Smooth muscle cell of the brain vasculature (primary cell): ENCODE data around the gene ENTPD8.

Experiments used
- DNase-seq: peaks from one replicate; pipeline ENCODE4 v3.0.0-alpha.2; 2012; ENCODE audit warnings: low read depth, low spot score

The ENTPD8 gene

GRCh38 chr9:137447722-137448601 lies 6.8 kb upstream of the ENTPD8 start:
- DNase-seq, result no peak

- DNase-seq, result no peak
Observed at GRCh38 chr9:137446851-137447471, 5.8 kb upstream of the ENTPD8 start.

GRCh38 chr9:137445930-137446431 lies 4.8 kb upstream of the ENTPD8 start:
- no peak for DNase-seq

GRCh38 chr9:137445275-137445807 lies 4.2 kb upstream of the ENTPD8 start:
- DNase-seq, result no peak

- no peak for DNase-seq
Observed at GRCh38 chr9:137444106-137444790, 3.1 kb upstream of the ENTPD8 start.

- no peak for DNase-seq
Observed at GRCh38 chr9:137441935-137442321, 771 bp upstream of the ENTPD8 start.

GRCh38 chr9:137439158-137439714 lies 1.9 kb downstream of the ENTPD8 start:
- no peak for DNase-seq

- no peak for DNase-seq
Observed at GRCh38 chr9:137438591-137439157, 2.5 kb downstream of the ENTPD8 start.

GRCh38 chr9:137437691-137438590 lies 3.2 kb downstream of the ENTPD8 start:
- DNase-seq, result no peak

GRCh38 chr9:137436761-137437600 lies 4.2 kb downstream of the ENTPD8 start:
- DNase-seq, result no peak

- no peak for DNase-seq
Observed at GRCh38 chr9:137435980-137436760, 5.0 kb downstream of the ENTPD8 start.

- DNase-seq, result no peak
Observed at GRCh38 chr9:137435381-137435891, 5.7 kb downstream of the ENTPD8 start.

GRCh38 chr9:137434498-137435380 lies 6.4 kb downstream of the ENTPD8 start:
- no peak for DNase-seq

GRCh38 chr9:137433916-137434431 lies 7.2 kb downstream of the ENTPD8 start:
- no peak for DNase-seq

- no peak for DNase-seq
Observed at GRCh38 chr9:137433349-137433915, 7.7 kb downstream of the ENTPD8 start.

- no peak for DNase-seq
Observed at GRCh38 chr9:137432687-137433348, 8.3 kb downstream of the ENTPD8 start.
